Pulmonary artery endothelial cell (primary cell): Measurements from ENCODE around the gene DNER. TPM values are rescaled to one million over a fixed set of nuclear protein-coding genes. Genes with fewer than 3 reads are reported as not detected.
"Not testable (repeated sequence)": the region's sequence is repeated elsewhere in the genome, so short reads cannot be mapped to it uniquely, and the experiment has no call there.

Experiments
- DNase-seq: peaks from one replicate; pipeline ENCODE4 v3.0.0-alpha.2; 2011; ENCODE audit warnings: low read depth, low spot score
- total RNA-seq: library from RNA; depleted of rRNA; stranded (reverse); fragments of >200 nt; gene quantifications from 2 replicates; pipeline ENCODE4 v1.2.3, GENCODE V29; 2014

DNER gene
- total RNA-seq, 1 donor from 2014 or later = 0.07 TPM

DNA sequence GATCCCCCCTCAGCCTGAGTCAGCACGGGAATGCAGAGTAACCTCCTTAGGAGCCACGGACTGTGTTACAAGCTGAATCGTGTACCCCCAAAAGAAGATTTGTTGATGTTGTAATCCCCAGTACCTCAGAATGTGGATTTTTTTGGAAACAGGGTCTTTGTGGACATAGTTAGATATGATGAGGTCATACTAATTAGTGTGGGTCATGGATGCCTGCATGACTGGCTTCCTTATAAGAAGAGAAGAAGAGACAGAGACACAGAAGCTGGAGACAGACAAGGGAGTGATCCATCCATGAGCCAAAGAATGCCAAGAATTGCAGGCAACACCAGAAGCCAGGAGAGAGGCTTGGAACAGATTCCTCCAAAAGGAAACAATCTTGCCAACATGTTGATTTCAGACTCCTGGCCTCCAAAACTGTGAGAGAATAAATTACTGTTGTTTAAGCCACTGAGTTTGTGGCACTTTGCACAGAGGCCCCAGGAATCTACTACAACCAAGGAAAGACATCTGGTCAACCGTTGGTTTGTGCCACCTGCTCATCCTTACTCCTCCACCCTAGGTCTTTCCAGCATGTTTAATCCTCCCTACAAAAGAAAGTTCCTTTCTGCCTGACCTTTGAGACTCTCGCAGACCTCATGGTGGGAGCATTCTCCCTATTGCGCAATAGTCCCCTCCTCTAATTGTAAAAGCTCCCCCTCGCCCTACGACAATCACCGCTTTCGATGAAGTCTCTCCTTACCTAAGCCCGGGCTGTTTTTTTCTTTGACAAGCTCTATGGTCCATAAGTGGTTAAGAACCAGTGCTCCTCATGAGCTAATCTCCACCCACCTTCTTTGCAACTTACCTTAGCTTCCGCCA, 91.6 kb downstream of the DNER start:
- no peak for DNase-seq

DNA sequence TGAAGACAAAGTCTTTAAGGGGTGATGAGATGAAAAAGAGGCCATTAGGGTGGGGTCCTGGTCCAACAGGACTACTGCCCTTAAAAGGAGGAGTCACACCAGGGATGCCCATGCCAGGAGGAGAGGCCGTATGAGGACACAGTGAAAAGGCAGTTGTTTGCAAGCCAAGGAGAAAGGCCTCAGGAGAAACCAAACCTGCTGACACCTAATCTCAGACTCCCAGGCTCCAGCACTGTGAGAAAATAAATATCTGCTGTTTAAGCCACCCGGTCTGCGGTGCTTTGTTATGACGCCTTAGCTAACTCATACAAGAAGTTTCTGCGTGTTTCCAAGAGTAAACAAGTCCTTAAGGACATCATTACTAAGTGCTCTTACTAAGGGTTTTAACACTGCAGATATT, 93.6 kb downstream of the DNER start:
- no peak for DNase-seq

DNA sequence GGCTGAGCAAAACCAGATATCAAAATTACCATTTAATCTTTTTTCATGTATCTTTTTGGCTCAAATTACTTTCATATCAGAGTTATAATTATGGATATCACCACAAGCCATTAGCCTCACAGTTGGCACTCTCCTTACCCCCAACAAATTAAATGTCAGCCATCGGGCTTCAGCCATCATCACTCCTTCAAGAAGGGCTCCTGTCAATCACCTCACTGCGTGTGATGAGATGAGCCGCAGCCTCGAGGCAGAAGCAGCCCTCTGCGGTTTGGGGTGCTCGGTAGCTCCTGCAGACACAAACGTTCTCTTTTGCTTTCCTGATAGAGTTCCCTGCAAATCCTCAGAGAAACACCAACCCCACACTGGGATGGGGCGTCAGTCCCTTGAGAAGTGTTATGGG, 94.1 kb downstream of the DNER start:
- no peak for DNase-seq

DNA sequence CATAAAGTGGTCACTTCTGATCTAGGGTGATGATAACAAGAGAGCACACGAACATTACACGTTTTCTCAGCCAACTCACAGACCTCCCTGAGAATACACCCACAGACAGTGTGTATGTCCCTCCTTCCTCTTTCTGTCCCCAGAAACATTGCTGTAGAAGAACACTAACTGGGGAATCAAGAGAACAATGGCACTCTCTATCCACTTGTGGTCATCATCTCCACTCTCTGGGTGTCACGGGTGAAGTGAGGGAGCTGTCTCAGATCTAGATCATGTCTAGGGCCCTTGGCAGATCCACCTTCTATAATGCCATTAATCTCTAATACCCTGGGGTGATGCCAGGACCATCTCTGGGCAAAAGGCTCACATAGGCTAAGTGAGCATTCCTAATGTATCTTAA, 97.9 kb downstream of the DNER start:
- DNase-seq = no peak

DNA sequence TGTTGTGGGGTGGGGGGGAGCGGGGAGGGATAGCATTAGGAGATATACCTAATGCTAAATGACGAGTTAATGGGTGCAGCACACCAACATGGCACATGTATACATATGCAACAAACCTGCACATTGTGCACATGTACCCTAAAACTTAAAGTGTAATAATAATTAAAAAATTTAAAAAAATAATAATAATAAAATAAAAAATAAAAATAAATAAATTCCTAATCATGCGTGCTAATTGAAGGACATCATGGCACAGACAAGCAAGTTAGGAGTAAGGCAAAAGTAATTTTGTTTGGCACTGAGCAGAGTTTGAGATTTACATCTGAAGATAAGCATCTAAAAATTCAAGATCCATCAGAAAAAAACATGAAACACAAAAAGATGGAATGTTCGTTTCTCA, 100.3 kb downstream of the DNER start:
- DNase-seq = not testable (repeated sequence)

DNA sequence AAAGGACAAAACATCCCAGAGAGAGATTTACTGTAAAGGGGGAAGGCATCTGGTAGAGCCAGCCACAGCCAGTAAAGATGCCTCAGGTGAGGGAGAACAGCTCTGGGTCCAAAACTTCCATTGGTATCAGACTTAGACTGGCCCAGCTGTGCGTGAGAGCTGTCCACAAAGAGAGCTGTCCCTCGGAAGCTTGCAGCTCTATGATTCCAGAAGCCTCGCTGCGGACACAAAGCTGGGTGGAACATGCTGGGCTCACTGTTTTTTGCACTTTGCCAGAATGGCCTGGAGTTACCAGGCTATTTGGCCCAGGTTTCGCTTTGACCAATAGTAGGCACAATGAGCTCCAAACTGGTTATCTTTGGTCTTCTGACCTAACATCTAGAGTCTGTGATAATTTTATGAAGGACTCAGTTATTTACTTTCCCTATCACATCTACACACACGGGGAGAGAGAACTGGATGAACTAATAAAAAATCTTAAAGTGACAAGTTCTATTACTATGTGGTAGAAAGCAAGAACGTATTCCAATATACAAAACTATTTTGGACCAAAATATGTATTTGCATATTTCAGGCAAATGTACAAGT, 101.9 kb downstream of the DNER start:
- DNase-seq = no peak

DNA sequence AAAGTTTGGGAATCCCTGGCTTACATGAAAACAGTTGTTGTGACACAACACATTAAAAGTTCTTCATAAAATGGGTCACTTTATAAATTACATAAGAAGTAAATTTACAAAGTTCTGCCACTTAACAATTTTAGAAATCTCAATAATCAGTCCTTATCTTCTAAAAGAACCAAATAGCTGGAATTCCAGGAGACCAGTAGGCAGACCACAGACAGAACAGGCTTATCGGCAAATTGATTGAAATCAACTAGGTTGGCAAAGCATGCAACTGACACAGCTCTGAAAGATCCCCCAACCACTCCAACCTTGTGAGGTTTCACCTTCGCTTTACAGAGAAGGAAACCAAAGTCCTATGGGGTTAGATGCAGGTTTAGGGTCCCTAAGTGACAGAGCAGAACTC, 103.0 kb downstream of the DNER start:
- no peak for DNase-seq

DNA sequence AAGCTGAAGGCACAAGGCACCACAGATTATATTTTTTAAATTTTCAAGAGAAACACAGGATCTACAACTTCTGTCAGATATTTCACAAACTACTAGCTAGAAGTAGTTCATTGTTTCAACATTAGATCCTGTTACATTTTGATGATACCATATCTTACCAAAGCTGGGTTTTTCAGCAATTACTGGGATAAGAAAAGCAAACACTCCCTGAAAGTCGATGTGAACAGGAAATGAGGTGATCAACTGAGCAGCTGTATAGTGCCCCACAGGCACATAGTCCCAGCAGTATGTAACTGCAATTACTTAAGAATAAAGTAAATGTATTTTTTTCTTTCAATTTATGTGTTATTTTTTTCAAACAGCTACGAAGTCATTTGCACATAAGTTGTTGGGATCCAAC, 103.5 kb downstream of the DNER start:
- no peak for DNase-seq

DNA sequence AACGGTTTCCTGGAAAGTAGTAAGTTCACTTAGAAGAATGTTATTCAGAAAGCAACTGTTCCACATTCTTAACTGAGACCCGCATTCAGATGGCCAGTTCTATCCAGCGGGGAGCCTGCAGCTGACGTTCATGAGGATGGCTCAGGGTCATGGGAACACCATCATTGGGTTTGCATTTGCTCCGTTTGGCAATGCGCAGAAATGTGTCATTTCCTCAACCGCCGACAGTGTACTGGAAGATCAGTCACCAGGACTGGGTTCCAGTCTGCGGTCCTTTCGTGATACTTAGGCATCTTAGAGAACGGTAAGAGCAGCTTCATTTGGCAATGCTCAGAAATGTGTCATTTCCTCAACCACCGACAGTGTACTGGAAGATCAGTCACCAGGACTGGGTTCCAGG, 104.0 kb downstream of the DNER start:
- DNase-seq = peak; percentile 33

DNA sequence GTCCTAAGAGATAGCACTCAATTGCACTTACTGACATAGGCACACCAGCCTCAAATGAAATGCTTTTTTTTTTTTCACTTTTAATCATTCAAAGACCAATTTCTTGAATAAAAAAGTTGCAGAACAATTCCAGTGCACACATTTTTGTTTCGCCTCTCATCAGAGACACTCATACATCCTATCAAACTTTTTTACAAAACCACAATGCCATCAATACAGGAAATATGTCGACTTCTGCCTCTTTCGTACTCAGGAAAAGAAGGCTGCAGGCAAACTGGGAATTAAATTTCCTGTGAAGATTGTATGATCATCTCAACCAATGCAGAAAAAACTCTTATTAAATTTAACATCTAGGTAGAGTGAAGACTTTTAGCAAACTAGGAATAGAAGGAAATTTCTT, 112.4 kb downstream of the DNER start:
- DNase-seq = no peak

DNA sequence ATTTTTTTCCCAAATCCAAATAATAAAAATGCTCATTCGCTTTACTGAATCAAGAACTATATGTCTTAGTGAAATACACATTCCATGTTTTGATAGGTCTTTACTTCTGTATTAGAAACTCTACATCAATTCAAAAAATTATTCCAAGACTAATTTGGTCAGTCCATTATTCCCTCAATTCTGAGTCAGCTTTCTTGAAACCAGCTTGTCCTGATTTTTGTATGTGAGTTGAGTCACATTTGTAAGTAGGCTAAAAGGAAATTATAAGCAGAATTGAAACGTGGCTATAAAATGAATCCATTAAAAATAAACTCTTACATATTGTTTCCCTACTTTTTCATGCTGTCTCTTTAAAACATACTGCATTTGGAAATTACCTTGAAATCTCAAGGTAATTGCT, 113.0 kb downstream of the DNER start:
- DNase-seq = no peak

DNA sequence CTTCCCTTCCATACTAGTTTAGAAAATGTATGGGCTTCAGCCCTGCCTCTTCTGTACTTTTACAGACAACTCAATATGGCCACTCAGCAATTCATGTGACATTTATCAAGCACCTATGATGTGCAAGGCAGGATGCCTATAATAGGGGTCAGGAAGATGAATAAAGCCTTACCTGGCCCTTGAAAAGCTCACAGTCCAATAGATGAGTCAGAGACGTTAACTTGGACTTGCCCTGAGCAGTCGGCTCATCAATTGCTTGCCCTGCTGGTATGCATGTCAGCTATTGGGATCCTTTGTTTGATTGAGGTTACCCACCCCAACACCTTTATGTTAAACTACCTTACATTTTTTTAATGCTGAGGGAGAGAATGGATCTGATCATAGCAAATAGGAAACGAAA, 116.1 kb downstream of the DNER start:
- DNase-seq = no peak

DNA sequence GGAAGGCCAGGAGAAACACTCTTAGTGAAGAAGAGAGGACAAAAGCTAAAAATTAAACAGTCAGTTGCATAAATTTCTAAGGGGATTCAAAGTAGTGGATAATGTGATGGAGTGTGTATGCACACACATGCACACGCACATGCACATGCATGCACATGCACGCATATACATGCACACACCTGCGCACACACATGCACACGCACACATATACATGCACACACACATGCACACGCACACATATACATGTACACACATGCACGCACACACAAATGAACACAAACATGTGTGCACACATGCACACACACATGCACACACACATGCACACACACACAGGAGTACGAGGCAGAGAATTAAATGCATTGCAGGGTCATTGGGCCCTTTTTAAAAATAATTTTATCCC, 117.6 kb downstream of the DNER start:
- DNase-seq = no peak

DNA sequence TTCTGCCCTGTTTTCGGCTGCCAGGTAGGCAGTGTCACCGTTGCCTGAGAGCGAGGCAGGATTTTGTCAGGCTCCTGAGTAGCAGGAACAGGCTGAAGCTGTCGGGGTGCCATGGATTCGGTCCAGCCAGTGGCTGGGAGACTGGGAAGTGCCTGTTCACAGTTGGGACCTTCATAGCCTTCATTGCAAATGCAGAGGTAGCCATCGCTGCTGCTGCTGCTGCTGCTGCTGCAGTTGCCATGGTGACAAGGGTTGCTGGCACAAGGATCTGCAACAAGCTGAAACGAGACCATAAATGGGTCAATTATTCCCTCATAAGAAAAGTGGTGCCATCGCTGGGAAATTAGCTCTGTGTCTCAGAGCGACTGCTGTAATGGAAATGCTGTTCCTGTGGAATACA, 122.7 kb downstream of the DNER start:
- DNase-seq = no peak

DNA sequence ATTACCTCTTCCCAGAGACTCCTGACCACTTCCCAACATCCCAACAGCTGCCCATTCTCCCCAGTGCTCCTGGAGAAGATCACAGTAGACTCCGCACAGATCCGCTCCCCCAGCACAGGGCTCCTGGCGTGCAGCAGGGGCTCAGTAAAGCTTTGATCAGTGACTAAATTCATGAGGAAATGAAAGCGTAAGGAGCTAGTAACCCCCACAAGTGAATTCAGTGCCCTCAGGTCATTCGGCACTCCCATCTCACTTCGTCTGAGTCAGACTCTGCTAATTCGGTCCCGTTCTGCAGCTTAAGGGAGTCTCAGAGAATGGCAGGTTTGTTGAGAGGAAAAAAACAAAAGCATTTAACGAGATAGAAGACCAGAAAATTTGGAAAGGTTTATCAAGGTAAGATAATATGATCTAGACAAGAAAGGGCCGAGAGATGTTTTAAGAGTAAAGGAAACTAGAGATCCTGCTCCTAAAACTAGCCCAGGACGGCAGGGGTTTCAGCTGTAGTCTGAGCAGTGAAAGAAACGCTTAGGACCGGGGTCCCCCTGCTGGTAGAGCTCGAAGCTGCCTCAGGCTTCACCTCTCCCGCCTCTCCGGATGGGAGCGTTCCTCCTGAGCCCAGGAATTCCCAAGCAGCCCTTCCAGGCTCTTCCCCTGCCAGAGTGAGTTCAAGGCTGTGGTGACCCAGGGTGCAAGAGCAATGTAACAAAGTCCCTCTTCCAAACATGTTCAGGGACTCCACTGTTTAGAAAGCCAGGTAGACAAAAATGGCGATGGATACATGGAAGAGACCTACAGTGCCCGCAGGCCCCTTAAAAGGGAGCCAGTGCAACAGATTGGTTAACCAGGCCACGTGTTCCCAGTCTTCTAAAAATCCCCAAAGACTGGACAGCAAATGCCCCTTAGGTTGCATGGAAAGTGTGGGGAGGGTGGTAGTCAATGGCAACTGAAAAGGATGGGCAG, 127.3 kb downstream of the DNER start:
- peak; percentile 24 for DNase-seq

DNA sequence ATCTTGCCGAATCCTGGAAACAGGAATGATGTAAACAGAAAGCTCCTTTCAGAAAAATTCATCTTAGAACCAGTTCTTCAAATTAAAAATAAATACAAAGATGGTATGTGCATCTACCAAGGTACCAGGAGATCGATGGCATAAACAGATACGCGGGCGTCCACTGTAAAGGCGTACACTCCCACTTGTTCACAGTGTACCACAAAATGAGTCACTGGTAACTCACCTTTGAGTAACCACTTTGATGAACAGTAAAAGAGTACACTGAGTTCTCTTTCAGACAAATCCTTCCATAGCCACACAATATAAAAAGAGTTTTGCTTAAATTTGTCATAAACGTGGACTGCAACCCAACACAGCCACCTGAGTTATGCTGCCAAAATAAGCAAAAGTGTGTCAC, 128.3 kb downstream of the DNER start:
- no peak for DNase-seq

DNA sequence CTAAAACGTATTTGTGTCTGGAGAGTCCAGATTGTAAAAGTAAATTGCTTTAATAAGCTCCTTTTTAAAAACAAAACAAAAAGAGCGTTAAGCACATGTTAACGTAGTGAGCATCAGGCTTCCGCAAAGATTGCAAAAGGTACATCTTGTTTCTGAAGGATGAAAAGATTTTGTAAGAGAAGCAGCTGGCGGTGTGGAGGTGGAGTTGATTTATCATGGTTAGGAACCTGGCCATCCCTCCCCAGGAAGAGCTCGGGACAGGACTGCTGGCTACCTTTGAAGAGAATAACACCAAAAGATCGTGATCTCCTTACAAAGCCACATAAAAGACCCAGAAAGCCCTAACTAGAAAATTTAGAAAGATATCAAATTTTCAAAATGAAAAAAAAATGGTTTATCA, 132.2 kb downstream of the DNER start:
- DNase-seq = no peak

DNA sequence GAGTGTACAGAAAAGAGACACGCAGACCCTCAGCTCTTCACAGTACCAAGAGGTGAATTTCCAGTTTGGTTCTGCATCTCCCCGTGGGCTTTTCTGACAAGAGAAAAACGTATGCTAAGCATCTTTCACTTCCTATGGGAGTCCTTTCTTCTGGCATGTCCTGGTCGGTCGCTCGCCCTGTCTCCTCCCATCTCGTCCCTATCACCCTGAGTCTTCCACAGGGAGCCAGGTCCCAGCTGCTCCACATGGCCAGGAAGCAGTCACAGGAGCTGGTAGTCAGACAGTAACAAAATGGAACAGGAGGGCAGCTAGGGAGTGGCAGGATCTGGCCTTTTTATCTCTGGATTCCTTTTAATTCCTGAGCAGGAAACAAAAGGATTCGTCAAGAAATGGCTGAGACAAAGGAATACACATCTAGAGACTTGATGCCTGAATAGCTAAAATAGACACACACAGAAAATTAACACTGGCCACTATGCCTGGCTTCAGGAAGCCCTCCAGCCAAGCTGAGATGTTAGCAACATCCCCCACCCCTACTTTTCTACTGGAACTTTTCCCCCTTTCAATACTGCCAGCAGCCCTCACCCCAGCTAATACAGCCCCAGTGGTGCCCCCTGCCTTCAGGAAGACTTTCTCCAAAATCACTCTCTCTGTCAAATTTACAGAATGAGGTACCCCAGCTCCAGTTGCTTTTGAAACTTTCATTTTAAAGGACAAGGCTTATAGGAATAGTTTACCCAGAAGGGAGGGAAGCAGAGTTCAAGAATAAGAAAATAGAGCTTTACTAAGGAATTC, 136.1 kb downstream of the DNER start:
- DNase-seq = no peak

DNA sequence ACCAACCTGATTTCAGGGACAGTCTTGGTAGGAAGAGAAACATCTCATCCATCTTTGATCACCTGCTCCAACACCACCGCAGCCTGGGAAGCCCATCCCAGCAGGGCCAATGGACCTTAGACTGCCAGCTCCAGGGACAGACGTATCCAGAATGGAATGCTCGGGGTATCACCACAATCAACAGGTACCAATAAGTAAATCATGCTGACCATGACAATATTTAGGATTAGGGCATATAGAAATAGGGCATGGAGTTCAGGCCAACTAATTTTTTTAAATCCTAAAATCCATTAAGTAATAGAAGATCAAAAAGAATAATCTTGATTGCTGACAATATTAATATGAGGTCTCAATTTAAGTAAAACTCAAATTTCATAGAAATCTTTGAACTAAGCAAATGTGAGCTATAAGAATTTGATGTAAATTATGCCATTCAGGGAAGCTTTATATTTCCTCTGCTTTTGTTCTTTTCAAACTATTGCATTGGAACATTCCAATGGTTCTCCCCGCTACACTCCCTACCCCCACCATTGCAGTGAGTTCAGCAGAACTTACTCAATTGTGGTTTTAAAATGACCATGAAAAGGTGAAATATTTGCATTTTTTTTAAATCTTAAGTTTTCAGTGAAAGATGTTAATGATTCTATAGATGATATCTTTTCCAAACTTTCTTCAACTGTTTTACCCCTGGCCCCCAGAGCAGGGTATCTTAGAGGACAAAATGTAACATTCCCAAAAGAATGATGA, 138.6 kb downstream of the DNER start:
- DNase-seq = no peak

DNA sequence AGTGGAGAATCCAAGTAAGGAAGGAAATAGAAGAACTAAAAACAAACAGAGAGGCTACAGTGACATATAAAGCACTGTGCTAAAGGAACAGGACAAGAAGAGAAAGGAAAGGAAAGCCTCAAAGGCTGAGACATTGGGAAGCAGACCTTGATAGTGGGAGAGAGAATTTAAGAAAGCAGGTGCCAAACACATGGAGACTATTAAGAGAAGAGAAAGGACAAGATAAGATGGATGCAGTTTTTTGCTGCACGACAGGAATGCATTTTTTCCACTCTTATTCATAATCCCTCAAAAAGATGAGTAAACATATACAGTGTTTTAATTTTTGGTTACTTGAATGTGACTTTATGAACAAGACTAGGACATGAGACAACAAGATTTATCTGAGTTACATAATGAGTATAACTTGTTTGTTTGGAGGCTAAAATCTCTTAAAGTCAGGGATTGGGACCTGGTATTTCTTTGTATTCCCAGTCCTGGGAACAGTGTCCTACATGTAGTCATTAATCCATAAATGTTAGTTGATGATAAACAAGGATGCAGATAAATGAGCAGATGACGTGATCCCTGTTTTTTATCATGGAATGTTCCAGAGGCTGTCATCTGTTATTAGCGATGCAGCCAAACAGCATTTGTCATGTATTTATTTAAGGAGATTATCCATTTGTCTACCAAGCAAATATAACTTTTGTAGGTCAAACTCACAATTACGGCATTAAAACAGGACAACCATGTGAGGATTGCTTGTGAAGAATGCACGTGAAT, 141.7 kb downstream of the DNER start:
- DNase-seq = no peak
